ENCODE data around the gene PRICKLE3.

The PRICKLE3 gene, protein sequence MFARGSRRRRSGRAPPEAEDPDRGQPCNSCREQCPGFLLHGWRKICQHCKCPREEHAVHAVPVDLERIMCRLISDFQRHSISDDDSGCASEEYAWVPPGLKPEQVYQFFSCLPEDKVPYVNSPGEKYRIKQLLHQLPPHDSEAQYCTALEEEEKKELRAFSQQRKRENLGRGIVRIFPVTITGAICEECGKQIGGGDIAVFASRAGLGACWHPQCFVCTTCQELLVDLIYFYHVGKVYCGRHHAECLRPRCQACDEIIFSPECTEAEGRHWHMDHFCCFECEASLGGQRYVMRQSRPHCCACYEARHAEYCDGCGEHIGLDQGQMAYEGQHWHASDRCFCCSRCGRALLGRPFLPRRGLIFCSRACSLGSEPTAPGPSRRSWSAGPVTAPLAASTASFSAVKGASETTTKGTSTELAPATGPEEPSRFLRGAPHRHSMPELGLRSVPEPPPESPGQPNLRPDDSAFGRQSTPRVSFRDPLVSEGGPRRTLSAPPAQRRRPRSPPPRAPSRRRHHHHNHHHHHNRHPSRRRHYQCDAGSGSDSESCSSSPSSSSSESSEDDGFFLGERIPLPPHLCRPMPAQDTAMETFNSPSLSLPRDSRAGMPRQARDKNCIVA

DNA sequence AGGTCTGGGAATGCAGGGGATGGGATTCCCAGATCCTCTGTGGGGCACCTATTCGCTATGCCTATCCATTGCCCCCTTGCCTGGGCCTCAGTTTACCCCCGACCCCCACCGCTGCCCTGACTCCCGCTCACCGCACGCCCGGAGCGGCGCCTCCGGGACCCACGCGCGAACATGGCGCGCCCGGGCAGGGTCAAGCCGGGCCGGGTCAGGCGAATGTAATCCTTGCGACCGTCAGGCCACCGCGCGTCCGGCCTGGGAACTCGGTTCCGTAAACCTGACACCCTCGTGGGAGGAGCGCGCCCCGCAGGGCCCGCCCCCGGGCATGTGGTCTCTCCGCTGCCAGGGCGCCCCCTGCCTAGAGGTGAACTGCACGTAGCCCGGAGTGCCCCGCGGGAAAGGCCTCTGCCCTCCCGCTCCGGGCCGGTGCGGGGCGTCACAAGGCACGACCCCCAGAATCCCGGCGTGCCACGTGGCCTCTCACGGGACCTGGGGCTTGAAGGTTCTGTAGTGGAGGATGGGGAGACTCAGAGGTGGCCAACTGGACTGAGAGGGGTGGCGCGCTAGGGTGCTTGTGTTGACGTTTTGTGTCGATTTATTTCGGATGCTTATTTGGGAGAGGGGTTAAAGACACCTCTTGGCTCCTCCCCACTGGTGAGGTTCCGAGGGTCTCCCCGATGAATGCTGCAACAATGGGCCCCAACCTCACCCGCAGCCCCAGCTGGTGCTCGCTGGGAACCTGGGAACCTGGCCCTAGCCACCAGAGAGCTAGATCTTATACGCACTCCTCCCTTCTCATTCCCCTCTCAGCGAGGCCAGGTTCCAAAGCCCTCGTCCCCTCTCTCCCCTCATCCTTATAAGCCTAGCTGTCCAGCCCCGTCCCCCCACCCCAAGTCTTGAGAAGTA lies at the start of gene PRICKLE3:
PRICKLE3 (minus strand) TSS at position 249 of the 903 bp plus-strand sequence; CDS start at position 173, 76 bp downstream.
- peak in 1 of 2 experiments; percentile 73 for DNase-seq (ENCODE audit: low read depth in 2 of 2)

DNA sequence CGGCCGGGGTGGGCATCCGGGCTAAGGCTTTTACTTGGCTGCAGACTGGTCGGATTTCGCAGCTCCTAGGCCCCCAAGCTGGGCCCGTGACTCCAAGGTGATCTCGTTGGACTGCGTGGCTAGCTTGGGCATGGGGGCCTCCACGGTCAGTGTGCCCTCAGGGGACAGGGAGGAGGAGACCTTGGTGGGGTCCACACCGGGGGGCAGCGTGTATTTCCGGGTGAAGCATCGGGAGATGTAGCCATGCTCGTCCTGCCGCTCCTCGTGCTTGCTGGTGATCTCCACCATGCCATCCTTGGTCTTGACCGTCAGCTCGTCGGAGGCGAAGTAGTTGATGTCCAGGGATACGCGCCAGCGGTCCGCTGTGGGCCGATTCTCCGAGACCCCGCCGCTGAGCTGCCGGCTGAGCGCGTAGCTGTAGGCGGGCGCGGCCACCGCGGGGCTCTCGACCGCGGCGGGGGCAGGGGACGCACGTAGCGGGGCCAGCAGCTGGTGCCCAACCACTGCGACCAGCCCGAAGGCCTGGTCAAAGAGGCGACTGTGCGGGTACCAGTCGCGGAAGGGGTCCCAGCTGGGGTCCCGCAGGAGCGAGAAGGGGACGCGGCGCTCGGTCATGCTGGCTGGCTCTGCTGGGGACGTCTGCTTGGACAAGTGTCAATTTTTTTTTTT lies 47.8 kb upstream of the PRICKLE3 start:
- no peak for DNase-seq (ENCODE audit: low read depth in 2 of 2)

DNA sequence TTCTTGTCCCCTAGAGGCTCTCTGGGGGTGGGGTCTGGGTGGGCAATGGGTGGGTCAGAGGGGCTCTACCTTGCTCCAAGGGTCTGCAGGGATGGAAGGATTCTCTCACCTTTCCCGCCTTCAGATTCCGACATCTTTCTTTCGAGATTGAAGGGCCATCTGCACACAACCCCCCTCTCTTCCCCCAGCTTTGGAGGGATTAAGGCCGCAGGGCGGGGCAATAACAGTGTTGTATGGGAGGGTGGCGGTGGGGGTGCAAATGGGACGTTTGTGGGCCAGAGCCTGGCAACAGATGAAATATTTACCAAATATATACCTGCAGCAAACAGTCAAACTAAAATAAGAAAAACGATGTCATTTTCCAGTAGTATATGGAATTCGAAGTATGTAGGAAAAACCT lies 47.0 kb upstream of the PRICKLE3 start, which contains the start of gene CACNA1F:
CACNA1F (minus strand) TSS at position 165 of the 400 bp plus-strand sequence; CDS start at position 134, 31 bp downstream.
- no peak for DNase-seq (ENCODE audit: low read depth in 2 of 2)

DNA sequence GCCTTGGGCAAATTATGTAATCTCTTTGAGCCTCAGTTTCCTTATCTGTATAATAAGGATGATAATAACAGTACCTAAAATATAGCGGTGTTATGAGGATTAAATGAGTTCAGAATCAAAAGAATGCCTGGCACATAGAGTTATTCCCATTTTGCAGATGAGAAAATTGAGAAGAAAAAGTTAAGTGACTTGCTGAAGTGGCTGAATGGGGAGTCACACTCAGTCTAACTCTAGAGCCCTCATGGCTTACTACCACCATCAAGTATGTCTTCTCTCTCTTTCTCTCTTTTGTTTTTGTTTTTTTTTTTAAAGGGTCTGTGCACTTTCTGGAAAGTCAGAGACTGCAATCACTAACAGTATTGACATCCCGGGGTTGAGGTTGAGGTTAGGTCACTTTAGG lies 46.4 kb upstream of the PRICKLE3 start:
- no peak for DNase-seq (ENCODE audit: low read depth in 2 of 2)

DNA sequence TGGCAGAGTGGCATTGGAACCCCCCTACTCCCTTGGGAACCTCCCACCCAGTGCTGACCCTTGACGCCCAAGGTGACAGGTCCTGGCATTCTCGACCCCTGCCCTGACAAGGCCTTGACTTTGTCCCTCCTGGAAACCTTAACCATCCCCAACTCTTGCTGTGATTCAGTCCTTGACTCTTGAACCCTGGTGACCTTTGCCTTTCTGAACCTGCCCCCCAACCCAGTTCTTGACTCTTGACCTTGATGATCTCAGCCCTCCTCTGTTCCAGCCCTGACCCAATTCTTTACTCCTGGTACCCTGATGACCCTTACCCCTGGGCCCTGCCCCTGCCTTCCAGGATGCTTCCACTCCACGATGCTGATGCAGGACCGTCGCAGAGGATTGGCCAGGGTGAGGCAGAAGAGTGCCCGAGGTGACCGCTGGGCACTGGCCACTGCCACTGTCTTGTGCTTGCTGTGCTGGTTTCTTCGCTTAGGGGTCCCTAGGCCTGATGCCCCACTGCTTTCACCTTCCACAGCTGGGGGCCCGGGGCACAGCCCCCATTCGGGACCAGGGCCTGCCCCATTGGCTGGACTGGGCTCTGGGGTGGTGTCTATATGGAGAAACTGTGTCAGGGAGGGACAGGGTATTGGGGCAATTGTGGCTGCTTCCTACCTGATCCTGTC lies 45.3 kb upstream of the PRICKLE3 start:
- DNase-seq (ENCODE audit: low read depth in 2 of 2): no peak

DNA sequence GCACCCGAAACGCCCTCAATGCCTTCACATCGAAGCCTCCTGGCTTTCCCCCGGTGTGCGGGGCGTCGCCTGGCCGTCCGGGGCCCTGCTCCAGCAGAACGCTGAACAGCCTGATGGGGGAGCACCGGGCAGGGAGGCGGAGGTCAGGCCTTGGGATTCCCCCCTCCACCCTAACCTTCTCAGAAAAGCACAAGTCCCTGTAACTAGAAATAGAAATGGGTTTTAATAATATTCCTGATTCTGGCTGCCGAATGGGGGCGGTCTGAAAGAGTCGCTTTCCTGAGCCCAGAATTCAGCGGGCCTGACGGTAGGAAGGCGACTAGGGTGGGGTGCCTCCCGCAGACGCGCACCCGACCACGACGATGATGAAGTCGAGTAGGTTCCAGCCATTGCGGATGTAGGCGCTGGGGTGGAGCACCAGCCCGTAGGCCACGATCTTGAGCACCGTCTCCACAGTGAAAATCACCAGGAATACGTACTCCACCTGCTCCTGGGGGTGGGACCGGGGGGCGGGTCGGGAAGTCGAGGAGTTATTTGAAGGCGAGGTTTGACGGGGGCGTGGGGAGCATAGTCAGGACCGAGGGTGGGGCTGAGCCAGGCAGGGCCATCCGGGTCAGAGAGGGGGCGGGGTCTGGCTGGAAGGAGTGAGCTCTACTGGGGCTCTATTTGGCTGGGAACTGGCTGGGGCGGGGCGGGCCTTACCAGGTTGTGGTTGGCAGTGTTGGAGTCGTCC lies 44.5 kb upstream of the PRICKLE3 start:
- DNase-seq (ENCODE audit: low read depth in 2 of 2): peak; percentile 5 to 63

DNA sequence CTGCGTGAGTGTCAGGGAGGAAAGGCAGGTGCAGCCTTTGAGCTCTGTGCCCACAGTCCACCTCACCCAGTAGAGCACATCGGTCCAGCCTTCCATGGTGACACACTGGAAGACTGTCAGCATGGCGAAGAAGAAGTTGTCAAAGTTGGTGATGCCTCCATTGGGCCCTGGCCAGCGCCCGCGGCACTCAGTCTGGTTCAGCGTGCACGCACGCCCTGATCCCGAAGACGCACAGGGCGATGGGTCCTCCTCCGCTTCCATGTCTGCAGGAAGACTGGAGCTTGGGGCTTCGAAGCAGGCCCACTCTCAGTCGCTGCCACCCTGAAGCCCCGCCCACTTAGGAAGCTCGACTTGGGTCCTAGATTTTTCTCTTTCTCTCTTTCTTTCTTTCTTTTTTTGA lies 42.0 kb upstream of the PRICKLE3 start:
- no peak for DNase-seq (ENCODE audit: low read depth in 2 of 2)

DNA sequence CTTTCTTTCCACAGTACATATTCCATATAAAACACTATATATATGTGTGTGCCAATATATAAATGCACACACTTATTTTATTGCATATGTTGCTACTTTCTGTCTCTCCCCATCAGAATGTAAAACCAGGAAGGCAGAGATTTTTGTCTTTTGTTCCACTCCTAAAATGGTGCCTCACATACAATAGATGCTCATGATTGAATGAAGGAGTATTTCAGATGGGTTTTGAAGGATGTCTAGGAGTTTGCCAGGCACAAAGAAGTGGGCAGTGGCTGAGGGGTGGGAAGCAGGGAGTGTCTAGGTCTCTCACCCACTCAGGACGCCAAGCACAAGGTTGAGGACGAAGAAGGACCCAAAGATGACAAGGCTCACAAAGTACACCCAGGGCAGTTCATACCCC lies 41.6 kb upstream of the PRICKLE3 start:
- no peak for DNase-seq (ENCODE audit: low read depth in 2 of 2)

DNA sequence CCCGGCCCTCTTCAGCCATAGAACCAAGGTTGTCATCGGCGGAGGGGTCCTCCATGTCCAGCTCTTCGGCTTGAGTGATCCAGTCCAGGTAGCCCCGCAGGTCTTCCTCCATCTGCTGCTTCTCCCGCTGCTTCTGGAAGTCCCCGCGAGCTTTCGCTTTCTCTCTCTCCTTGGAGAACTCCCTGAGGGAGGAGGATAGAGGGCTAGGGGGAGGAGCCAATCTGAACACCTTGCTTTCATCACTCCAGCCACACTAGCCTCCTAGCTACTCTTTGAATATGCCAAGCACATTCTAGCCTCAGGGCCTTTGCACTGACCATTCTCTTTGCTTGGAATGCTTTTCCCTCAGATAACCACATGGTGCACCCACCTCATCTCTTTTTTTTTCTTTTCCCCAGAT lies 40.8 kb upstream of the PRICKLE3 start:
- no peak for DNase-seq (ENCODE audit: low read depth in 2 of 2)

DNA sequence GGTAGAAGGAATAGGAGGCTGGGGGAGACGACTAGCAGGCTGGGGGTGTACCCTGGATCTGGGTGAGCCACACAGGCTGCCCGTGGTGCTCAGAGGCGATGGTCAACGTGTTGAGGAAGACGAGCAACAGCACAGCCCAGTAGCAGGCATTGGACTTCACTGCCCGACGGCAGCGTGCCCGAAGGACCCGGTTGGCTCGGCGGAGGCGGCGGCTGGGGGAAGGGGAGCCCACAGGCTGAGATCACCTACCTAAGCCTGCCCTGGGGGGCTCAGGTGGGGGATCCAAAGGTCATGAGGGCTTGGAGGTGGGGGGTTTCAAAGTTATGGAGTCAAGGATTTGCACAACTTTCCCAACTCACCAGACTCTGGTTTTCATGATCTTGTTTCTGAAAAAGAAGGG lies 39.7 kb upstream of the PRICKLE3 start:
- DNase-seq (ENCODE audit: low read depth in 2 of 2): no peak

DNA sequence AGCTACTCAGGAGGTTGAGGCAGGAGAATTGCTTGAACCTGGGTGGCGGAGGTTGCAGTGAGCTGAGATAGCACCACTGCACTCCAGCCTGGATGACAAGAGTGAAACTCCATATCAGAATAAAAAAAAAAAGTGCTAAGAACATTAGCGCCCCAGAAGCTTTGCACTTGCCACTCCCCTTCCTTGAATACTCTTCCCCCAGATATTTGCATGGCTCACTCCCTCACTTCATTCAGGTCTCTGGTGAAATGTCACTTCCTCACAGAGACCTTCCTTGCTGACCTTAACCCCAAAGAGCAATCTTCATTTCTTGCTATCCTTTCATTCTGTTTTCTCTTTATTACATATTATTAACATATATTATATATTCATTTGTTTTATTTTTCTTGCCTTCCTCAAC lies 35.7 kb upstream of the PRICKLE3 start:
- no peak for DNase-seq (ENCODE audit: low read depth in 2 of 2)

DNA sequence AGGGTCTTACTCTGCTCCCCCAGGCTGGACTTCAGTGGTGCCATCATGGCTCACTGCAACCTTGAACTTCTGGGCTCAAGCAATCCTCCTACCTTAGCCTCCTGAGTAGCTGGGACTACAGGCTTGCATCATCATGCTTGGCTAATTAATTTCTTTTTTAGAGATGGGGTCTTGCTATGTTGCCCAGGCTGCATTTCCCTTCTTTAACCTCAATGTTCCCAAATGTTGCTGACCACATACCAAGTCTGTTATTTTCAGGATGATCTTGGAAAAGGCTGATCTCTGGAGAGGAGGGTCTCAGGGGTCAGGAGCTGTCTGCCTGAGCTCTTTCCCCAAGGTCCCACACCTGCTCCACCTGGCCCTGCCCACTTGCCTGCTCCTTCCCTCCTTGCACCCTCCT lies 33.9 kb upstream of the PRICKLE3 start:
- DNase-seq (ENCODE audit: low read depth in 2 of 2): no peak

DNA sequence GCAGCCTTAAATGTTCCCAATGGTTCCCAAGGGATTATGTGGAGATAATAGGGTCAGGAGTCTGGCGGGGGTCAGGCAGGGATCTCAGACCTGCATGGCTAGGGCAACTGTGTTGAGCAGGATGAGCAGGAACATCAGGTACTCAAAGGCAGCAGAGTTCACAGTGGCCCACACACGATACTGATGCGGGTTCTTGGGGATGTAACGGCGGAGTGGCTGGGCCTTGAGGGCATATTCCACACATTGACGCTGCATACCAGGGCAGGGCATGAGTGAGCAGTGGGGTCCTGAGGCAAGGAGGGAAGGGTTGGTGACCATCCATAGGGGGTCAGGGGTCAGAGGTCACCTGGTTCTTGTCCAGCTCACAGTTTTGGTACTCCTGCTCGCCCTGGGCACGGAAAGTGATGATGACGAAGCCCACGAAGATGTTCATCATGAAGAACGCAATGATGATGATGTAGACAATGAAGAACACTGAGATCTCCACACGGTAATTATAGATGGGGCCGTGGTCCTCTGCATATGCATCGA lies 28.9 kb upstream of the PRICKLE3 start:
- no peak for DNase-seq (ENCODE audit: low read depth in 2 of 2)

DNA sequence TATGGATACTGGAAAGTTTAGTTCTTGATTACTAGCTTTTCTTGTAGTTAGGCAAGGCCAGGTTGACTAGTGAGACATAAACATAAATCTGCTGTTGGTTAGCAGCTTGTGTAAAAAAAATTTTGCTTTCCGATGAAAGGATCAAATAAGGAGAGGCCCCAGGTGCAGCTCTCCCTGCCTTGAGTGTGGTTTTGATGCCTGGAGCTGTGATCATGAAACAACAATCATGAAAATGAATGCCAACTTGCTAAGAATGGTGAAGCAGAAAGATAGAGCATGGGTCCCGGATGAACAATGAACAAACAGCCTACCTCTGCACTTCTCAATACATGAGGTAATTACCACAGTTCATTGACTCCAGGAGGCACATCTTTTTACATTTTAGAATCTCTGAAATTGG lies 28.2 kb upstream of the PRICKLE3 start:
- DNase-seq (ENCODE audit: low read depth in 2 of 2): no peak

DNA sequence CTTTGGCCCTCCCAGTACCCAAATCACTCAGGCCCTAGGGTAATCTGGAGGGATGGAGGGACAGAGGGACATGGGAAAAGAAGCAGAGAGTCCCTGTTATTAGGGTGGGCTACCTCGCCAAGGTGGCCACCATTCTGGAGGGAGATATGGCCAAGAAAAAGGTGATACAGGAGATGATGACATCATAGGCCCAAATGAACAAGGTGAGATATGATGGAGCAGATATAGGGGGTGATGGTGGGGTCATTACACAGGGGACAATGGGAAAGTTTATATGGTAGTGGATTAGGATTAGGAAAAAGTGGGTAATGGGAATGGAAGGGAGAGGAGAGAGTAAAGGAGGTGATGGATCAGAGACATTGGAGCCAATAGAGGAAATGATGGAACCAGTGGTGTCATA lies 26.7 kb upstream of the PRICKLE3 start:
- DNase-seq (ENCODE audit: low read depth in 2 of 2): no peak

DNA sequence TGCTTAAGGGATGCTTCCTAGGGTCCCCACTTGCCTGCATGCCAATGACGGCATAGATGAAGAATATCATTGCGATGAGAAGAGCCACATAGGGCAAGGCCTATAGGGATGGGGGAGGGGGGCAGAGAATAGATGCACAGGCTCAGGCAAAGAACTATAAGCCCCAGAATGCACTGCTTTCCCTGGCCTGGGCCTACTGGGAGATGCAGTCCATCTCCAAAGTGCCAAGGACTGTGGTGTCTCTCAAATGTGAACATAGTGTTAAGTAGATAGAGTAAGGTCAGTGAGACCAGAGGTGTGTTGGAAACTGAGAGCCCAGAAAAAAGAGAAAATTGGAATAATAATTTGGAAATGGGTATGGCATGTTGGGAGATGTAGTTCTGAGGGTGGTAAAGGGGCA lies 26.0 kb upstream of the PRICKLE3 start:
- DNase-seq (ENCODE audit: low read depth in 2 of 2): no peak

DNA sequence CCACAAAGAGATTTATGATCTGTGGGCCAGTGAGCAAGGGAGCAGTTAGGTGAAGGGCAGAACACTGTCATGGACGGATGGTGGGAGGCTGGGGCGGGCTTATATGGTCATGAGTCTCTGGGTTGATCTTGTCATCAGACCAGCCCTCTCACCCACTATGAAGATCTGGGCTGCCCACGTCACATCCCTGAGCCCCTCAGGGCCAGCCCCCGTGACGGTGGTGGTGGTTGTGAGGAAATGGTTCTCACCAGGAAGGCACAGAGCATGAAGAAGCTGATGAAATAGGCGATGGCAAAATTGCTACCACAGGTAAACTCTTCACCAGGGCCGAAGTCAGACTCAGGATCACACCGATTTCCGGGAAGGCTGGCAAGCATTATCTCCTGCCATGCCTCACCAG lies 24.9 kb upstream of the PRICKLE3 start:
- no peak for DNase-seq (ENCODE audit: low read depth in 2 of 2)

DNA sequence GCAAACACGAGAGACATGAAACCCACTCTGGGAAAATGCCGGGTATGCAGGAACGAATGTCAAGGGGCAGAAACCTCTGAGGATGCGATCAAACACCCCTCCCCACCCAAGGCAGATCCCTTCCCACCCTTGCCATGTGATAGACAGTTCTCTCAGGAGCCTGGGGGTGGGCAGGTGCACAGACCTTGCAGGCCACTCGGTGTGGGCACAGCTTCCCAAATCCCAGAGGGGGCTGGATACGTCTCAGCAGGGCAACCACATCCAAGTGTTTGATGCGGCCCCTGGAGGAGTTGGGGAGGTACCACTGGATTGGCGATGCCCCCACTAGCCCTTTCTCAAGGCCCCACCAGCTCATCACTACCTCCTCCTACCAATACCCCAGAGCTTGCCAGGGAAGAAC lies 24.2 kb upstream of the PRICKLE3 start:
- DNase-seq (ENCODE audit: low read depth in 2 of 2): no peak

DNA sequence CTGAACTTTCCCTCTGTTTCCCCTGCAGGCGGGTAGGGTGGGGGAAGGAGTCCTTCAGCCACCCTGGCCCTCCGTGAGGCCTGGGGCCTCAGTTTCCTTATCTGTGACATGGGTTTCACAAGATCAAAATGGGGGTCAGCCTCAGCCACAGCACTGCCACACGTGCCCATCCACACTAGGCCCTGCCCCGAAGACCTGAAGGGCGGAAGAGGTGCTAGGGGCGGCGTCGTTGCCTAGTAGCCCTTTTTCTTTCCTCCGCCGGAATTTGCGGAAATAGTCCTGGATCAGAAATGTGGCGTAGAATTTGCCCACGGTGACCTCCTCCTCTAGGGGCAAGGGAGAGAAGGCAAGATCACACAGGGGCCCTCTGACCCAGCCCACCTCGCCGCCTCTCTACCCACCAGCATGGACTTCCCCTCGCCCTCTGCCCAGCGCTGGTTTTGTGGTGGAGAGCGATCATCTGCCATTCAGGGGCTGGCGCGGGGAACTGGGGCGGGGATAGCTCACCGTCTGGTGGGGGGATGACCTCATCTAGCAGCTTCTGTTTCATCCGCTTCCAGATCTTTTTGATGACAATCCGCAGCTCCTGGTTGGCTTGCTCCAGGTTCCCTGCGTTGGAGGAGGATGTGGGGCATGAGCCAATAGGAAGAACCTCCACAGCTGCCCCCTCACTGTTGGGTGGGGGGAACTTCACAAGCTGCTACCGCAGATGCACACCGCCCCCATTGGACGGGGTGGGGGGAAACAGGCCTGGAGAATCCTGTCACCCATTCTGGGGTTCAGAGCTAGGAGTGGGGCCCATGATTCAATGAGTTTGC lies 23.5 kb upstream of the PRICKLE3 start:
- no peak for DNase-seq (ENCODE audit: low read depth in 2 of 2)

Data from stimulated activated CD4-positive, alpha-beta T cell treated with anti-CD3 and anti-CD28 coated beads, Interleukin-12 subunit alpha, Interleukin-12 subunit beta, amount 100 ng/mL, for 24 hours (primary cell).